Memory B cell (primary cell): Measurements from ENCODE around the gene NRP1.
"Not testable (repeated sequence)": the region's sequence is repeated elsewhere in the genome, so short reads cannot be mapped to it uniquely, and the experiment has no call there.

ENCODE experiments used
- ATAC-seq: fragments of 150-1000 bp; cut with Tn5 transposase; 2 replicates; pipeline ENCODE4 v1.10.0; 2021; ENCODE audit warnings: low read depth, mild to moderate bottlenecking, moderate library complexity
- DNase-seq, 2 donors: peaks; one replicate each; pipeline ENCODE4 v3.0.0; 2022; ENCODE audit warnings: low spot score in 2 of 2
- H3K27ac Mint-ChIP-seq: one replicate; pipeline ENCODE4 v1.8.0; 2022; ENCODE audit warnings: mild to moderate bottlenecking, moderate library complexity, mixed read lengths
- H3K27me3 Mint-ChIP-seq: one replicate; pipeline ENCODE4 v1.8.0; 2022; ENCODE audit warnings: mixed read lengths
- H3K36me3 Mint-ChIP-seq: one replicate; pipeline ENCODE4 v1.8.0; 2022; ENCODE audit warnings: mild to moderate bottlenecking, mixed read lengths
- H3K4me1 Mint-ChIP-seq: one replicate; pipeline ENCODE4 v1.8.0; 2022; ENCODE audit warnings: mixed read lengths
- H3K4me3 Mint-ChIP-seq: one replicate; pipeline ENCODE4 v1.8.0; 2022; ENCODE audit warnings: mild to moderate bottlenecking, moderate library complexity, mixed read lengths
- H3K9me3 Mint-ChIP-seq: one replicate; pipeline ENCODE4 v1.8.0; 2022; ENCODE audit warnings: mixed read lengths

NRP1 gene

GRCh38 chr10:33152750-33153149 is 181.7 kb downstream of the NRP1 start:
- Mint-ChIP-seq H3K9me3 (peaks cover 3% of the 10 kb centered on the region), H3K27me3 (no peaks in the 10 kb centered on the region), H3K4me3 (no peak overlapping the region), H3K36me3 (no peaks in the 10 kb centered on the region), H3K4me1 (peaks cover 46% of the 10 kb centered on the region), H3K27ac (peak overlapping the region; percentile 95)
- ATAC-seq: no peak
- no peak for DNase-seq

DNA sequence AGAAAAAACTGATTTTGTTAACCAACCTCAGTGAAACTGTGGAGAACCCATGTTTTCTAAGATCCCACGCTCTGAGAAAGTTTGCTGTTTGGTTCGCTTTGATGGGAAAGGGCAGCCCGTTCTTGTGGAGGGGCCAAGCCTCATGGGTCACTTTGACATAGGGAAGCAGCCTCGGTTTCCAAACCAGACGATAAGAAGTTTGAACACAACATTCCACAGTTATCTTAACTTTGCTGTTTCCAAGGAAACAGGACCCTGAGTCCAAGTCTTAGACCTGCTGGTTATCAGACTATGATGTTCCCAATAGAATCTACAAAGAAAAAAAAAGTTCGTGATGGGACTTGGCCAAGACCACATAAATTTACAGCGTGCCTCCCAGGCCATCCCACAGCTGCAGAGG is 182.3 kb downstream of the NRP1 start:
- no peak for ATAC-seq
- Mint-ChIP-seq H3K36me3 (no peaks in the 10 kb centered on the region), H3K4me3 (no peak overlapping the region), H3K27ac (peak overlapping the region; percentile 95), H3K4me1 (peaks cover 46% of the 10 kb centered on the region), H3K27me3 (no peaks in the 10 kb centered on the region), H3K9me3 (peaks cover 3% of the 10 kb centered on the region)
- DNase-seq: no peak

DNA sequence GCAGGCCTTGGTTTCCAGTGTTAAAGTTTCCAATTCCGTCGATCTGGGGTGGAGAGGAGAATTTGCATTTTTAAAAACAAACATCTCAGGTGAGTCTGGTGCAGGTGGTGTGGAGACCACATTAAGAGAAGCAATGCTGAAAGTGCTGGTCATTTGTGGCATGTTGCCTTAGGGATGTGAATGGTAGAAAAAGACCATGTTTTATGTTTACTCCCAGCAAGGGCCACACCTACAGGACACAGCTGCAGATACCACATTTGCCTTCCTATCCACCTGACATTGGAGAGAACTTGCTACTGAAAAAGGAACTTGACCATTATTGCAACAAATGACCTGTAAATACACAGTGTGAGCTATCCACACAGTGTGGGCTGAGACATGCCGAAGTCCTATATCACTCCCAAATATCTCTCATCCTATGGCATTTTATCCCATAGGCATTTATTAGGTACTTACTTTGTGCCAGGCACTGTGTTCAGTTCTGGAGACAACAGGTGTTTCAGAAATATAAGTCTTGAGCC is 183.1 kb downstream of the NRP1 start:
- ATAC-seq: peak; percentile 76
- no peaks in the 10 kb centered on the region for H3K36me3 Mint-ChIP-seq
- H3K4me1 Mint-ChIP-seq: peaks cover 46% of the 10 kb centered on the region
- DNase-seq: peak in 1 of 2 donors; percentile 22
- H3K4me3 Mint-ChIP-seq: peak overlapping the region; percentile 52
- peaks cover 3% of the 10 kb centered on the region for H3K9me3 Mint-ChIP-seq
- H3K27ac Mint-ChIP-seq: peak overlapping the region; percentile 95
- H3K27me3 Mint-ChIP-seq: no peaks in the 10 kb centered on the region

DNA sequence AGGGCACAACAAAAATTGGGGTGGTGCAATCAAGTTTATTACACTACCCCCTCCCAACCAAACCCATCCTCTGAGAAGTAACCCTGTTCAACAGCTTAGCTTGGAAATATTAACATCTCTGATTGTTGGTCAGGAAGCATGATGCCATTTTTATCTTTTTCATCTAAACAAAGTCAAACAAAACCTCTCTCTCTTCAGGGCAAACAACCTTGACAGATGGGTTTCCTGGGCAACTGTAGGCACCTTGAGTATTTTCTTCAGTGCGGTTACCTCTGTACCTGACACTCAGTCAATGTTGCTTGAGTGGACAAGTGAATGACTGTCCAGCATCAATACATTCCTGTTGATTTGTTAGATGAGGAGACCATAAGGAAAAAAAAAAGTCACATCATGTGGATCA is 183.6 kb downstream of the NRP1 start:
- ATAC-seq (peak; percentile 56), DNase-seq (peak in 1 of 2 donors; percentile 12)
- Mint-ChIP-seq H3K9me3 (peaks cover 3% of the 10 kb centered on the region), H3K36me3 (no peaks in the 10 kb centered on the region), H3K4me3 (peak overlapping the region; percentile 52), H3K4me1 (peaks cover 43% of the 10 kb centered on the region), H3K27ac (peak overlapping the region; percentile 95), H3K27me3 (no peaks in the 10 kb centered on the region)

GRCh38 chr10:33150146-33150545 is 184.3 kb downstream of the NRP1 start:
- H3K4me3 Mint-ChIP-seq: no peak overlapping the region

DNA sequence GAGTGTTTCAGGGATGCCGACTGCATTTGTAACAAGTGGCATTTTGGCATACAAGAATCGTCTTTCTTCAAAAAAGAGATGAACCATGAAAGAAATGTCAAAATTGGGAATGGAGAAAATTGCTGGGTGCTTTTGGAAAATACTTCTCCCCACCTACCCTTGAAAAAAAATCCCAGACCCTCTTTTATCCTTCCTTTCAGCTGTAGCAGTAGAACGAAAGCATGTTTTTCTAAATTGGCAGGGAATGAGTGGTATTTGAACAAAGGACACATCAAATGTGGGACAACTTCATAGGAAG is 187.5 kb downstream of the NRP1 start:
- no peak overlapping the region for H3K4me3 Mint-ChIP-seq
- peaks cover 26% of the 10 kb centered on the region for H3K4me1 Mint-ChIP-seq
- H3K36me3 Mint-ChIP-seq: no peaks in the 10 kb centered on the region
- no peaks in the 10 kb centered on the region for H3K27me3 Mint-ChIP-seq
- H3K27ac Mint-ChIP-seq: peak overlapping the region; percentile 55
- DNase-seq (no peak), ATAC-seq (no peak)
- peaks cover 3% of the 10 kb centered on the region for H3K9me3 Mint-ChIP-seq

More at GRCh38 chr10:33150146-33150545, 184.3 kb downstream of the NRP1 start:
- Mint-ChIP-seq H3K27me3 (no peaks in the 10 kb centered on the region), H3K27ac (peak overlapping the region; percentile 95), H3K36me3 (no peaks in the 10 kb centered on the region), H3K9me3 (peaks cover 3% of the 10 kb centered on the region), H3K4me1 (peaks cover 40% of the 10 kb centered on the region)
- DNase-seq (no peak), ATAC-seq (no peak)

GRCh38 chr10:33146189-33147012 is 188.1 kb downstream of the NRP1 start:
- Mint-ChIP-seq H3K27me3 (no peaks in the 10 kb centered on the region), H3K36me3 (no peaks in the 10 kb centered on the region), H3K4me1 (peaks cover 23% of the 10 kb centered on the region), H3K9me3 (peaks cover 3% of the 10 kb centered on the region), H3K4me3 (no peak overlapping the region), H3K27ac (peak overlapping the region; percentile 55)
- DNase-seq (no peak), ATAC-seq (no peak)

- Mint-ChIP-seq H3K4me3 (no peak overlapping the region), H3K4me1 (peaks cover 20% of the 10 kb centered on the region), H3K27ac (no peak overlapping the region), H3K9me3 (peaks cover 3% of the 10 kb centered on the region), H3K27me3 (no peaks in the 10 kb centered on the region), H3K36me3 (no peaks in the 10 kb centered on the region)
- DNase-seq (no peak), ATAC-seq (no peak)
These were observed 188.8 kb downstream of the NRP1 start for GRCh38 chr10:33145451-33146188.

GRCh38 chr10:33143160-33143728 is 191.2 kb downstream of the NRP1 start:
- H3K36me3 Mint-ChIP-seq: peaks cover 2% of the 10 kb centered on the region
- H3K4me1 Mint-ChIP-seq: peaks cover 16% of the 10 kb centered on the region
- H3K27me3 Mint-ChIP-seq: peaks cover 2% of the 10 kb centered on the region
- peaks cover 2% of the 10 kb centered on the region for H3K9me3 Mint-ChIP-seq
- DNase-seq (no peak), ATAC-seq (no peak)
- H3K4me3 Mint-ChIP-seq: no peak overlapping the region
- peak overlapping the region; percentile 67 for H3K27ac Mint-ChIP-seq

- Mint-ChIP-seq H3K9me3 (no peaks in the 10 kb centered on the region), H3K4me1 (peaks cover 20% of the 10 kb centered on the region), H3K36me3 (peaks cover 2% of the 10 kb centered on the region), H3K27me3 (peaks cover 2% of the 10 kb centered on the region), H3K4me3 (no peak overlapping the region), H3K27ac (peak overlapping the region; percentile 73)
- no peak for DNase-seq
- no peak for ATAC-seq
These were observed 192.2 kb downstream of the NRP1 start for GRCh38 chr10:33142295-33142694.

DNA sequence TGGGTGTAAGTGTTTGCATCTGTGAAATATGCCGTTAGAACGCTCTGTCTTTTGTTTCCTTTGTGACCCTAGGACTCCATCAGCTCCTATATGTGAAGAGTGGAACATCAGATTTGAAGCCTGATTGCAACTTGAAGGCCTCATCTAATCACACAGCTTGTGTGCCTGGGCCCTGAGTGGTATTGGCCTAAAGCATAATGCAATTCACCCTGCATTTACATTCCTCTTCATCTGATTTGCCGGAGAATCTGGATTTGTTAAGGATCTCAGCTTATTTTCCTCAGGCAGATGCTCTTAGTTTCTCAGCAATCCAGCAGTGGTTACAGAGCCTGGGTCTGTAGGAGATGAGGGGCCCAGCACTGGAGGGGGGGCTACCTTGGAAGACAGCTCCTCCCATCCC is 193.2 kb downstream of the NRP1 start:
- no peaks in the 10 kb centered on the region for H3K9me3 Mint-ChIP-seq
- H3K36me3 Mint-ChIP-seq: peaks cover 2% of the 10 kb centered on the region
- peaks cover 27% of the 10 kb centered on the region for H3K4me1 Mint-ChIP-seq
- H3K27me3 Mint-ChIP-seq: peaks cover 2% of the 10 kb centered on the region
- no peak for DNase-seq
- peak overlapping the region; percentile 90 for H3K27ac Mint-ChIP-seq
- no peak overlapping the region for H3K4me3 Mint-ChIP-seq
- no peak for ATAC-seq

GRCh38 chr10:33139181-33139646 is 195.3 kb downstream of the NRP1 start:
- H3K4me1 Mint-ChIP-seq: peaks cover 27% of the 10 kb centered on the region
- H3K27me3 Mint-ChIP-seq: peaks cover 2% of the 10 kb centered on the region
- peaks cover 2% of the 10 kb centered on the region for H3K36me3 Mint-ChIP-seq
- peak overlapping the region; percentile 0 for H3K4me3 Mint-ChIP-seq
- H3K9me3 Mint-ChIP-seq: no peaks in the 10 kb centered on the region
- ATAC-seq (peak; percentile 89), DNase-seq (peak in 1 of 2 donors; percentile 31)
- H3K27ac Mint-ChIP-seq: peak overlapping the region; percentile 90

- not testable (repeated sequence) for H3K4me3 Mint-ChIP-seq, H3K27me3 Mint-ChIP-seq, H3K36me3 Mint-ChIP-seq, ATAC-seq, H3K9me3 Mint-ChIP-seq, DNase-seq
- peaks cover 30% of the 10 kb centered on the region for H3K4me1 Mint-ChIP-seq
- H3K27ac Mint-ChIP-seq: peak overlapping the region; percentile 90
These were observed 195.8 kb downstream of the NRP1 start for GRCh38 chr10:33138686-33139085.
